ENCODE results near the gene ABCA13. TPM values are rescaled to one million over a fixed set of nuclear protein-coding genes. Genes with fewer than 3 reads are reported as not detected.
A peak's percentile ranks its signal among the peaks of the same experiment; 100 is the strongest.

ABCA13 gene
- total RNA-seq, 6 experiments from 2014 or later: 0.02 to 0.08 (median 0.05) TPM; not detected in 1

GRCh38 chr7:48311464-48312100, 140.3 kb downstream of the ABCA13 start:
- TF ChIP-seq CTCF (IDR thresholded peaks at IDR 0.05): no peak

GRCh38 chr7:48312151-48312550, 140.9 kb downstream of the ABCA13 start:
- no peak for TF ChIP-seq CTCF (IDR thresholded peaks at IDR 0.05)
- Mint-ChIP-seq H3K36me3 (ENCODE audit: low read depth) (no peaks in the 10 kb centered on the region), H3K4me1 (ENCODE audit: low read depth) (peaks cover 36% of the 10 kb centered on the region), H3K9me3 (no peaks in the 10 kb centered on the region), H3K4me3 (no peak overlapping the region), H3K27ac (0 out of 2 replicates have a peak overlapping the region, but pooled peaks have one; percentile 31), H3K27me3 (ENCODE audit: insufficient read depth) (no peaks in the 10 kb centered on the region; the same call in 1 of the 2 replicates)
- DNase-seq: no peak

More at GRCh38 chr7:48311464-48312100, 140.3 kb downstream of the ABCA13 start:
- no peak for DNase-seq
- Mint-ChIP-seq H3K27me3 (ENCODE audit: insufficient read depth) (no peaks in the 10 kb centered on the region; the same call in 1 of the 2 replicates), H3K4me3 (no peak overlapping the region), H3K27ac (no peak overlapping the region; the same call in 1 of the 2 replicates), H3K9me3 (no peaks in the 10 kb centered on the region), H3K4me1 (ENCODE audit: low read depth) (peaks cover 42% of the 10 kb centered on the region), H3K36me3 (ENCODE audit: low read depth) (no peaks in the 10 kb centered on the region)

- no peaks in the 10 kb centered on the region for H3K9me3 Mint-ChIP-seq
- H3K4me1 Mint-ChIP-seq (ENCODE audit: low read depth): peaks cover 21% of the 10 kb centered on the region
These were observed 145.5 kb downstream of the ABCA13 start for GRCh38 chr7:48316768-48317167.

GRCh38 chr7:48317360-48317759, 146.1 kb downstream of the ABCA13 start:
- H3K27me3 Mint-ChIP-seq (ENCODE audit: insufficient read depth): peaks cover 2% of the 10 kb centered on the region
- H3K4me1 Mint-ChIP-seq (ENCODE audit: low read depth): peaks cover 16% of the 10 kb centered on the region
- H3K36me3 Mint-ChIP-seq (ENCODE audit: low read depth): no peaks in the 10 kb centered on the region
- H3K4me3 Mint-ChIP-seq: no peak overlapping the region
- no peaks in the 10 kb centered on the region for H3K9me3 Mint-ChIP-seq
- TF ChIP-seq CTCF (IDR thresholded peaks at IDR 0.05): no peak
- H3K27ac Mint-ChIP-seq: no peak overlapping the region
- no peak for DNase-seq

More at GRCh38 chr7:48316768-48317167, 145.5 kb downstream of the ABCA13 start:
- Mint-ChIP-seq H3K27ac (no peak overlapping the region), H3K36me3 (ENCODE audit: low read depth) (no peaks in the 10 kb centered on the region), H3K4me3 (no peak overlapping the region), H3K27me3 (ENCODE audit: insufficient read depth) (peaks cover 2% of the 10 kb centered on the region)
- DNase-seq: no peak
- TF ChIP-seq CTCF (IDR thresholded peaks at IDR 0.05): no peak

- DNase-seq: no peak
- Mint-ChIP-seq H3K27me3 (ENCODE audit: insufficient read depth) (peaks cover 2% of the 10 kb centered on the region), H3K36me3 (ENCODE audit: low read depth) (peaks cover 5% of the 10 kb centered on the region; the same call in 1 of the 2 replicates), H3K4me1 (ENCODE audit: low read depth) (no peaks in the 10 kb centered on the region), H3K9me3 (peaks cover 6% of the 10 kb centered on the region), H3K27ac (no peak overlapping the region), H3K4me3 (no peak overlapping the region)
- no peak for TF ChIP-seq CTCF (IDR thresholded peaks at IDR 0.05)
These were observed 150.2 kb downstream of the ABCA13 start for GRCh38 chr7:48321319-48322010.
